ENCODE results near the gene RPH3AL.
"Not testable (repeated sequence)": the region's sequence is repeated elsewhere in the genome, so short reads cannot be mapped to it uniquely, and the experiment has no call there.

RPH3AL gene

GRCh38 chr17:282912-283882 is 69.4 kb downstream of the RPH3AL start:
- FAIRE-seq (no peak), DNase-seq (ENCODE audit: low spot score) (no peak)

GRCh38 chr17:282000-282911 is 70.4 kb downstream of the RPH3AL start:
- no peak for DNase-seq (ENCODE audit: low spot score)
- no peak for FAIRE-seq

- FAIRE-seq (no peak), DNase-seq (ENCODE audit: low spot score) (no peak)
Measured at GRCh38 chr17:281365-281999, 71.1 kb downstream of the RPH3AL start.

- DNase-seq (ENCODE audit: low spot score) (no peak), FAIRE-seq (no peak)
Measured at GRCh38 chr17:280901-281300, 71.7 kb downstream of the RPH3AL start.

- no peak for FAIRE-seq
Measured at GRCh38 chr17:280216-280615, 72.4 kb downstream of the RPH3AL start.

GRCh38 chr17:279776-280175 is 72.8 kb downstream of the RPH3AL start:
- no peak for DNase-seq (ENCODE audit: low spot score)
- no peak for FAIRE-seq

More at GRCh38 chr17:280216-280615, 72.4 kb downstream of the RPH3AL start:
- DNase-seq (ENCODE audit: low spot score): no peak

GRCh38 chr17:279331-279730 is 73.3 kb downstream of the RPH3AL start:
- DNase-seq (ENCODE audit: low spot score) (no peak), FAIRE-seq (no peak)

- FAIRE-seq: no peak
- DNase-seq (ENCODE audit: low spot score): no peak
Measured at GRCh38 chr17:278676-279059, 73.9 kb downstream of the RPH3AL start.

- no peak for DNase-seq (ENCODE audit: low spot score)
- no peak for FAIRE-seq
Measured at GRCh38 chr17:278055-278675, 74.4 kb downstream of the RPH3AL start.

- FAIRE-seq: no peak
- no peak for DNase-seq (ENCODE audit: low spot score)
Measured at GRCh38 chr17:274902-275301, 77.7 kb downstream of the RPH3AL start.

GRCh38 chr17:273981-274832 is 78.4 kb downstream of the RPH3AL start:
- DNase-seq (ENCODE audit: low spot score) (no peak), FAIRE-seq (no peak)

GRCh38 chr17:272856-273255 is 79.8 kb downstream of the RPH3AL start:
- DNase-seq (ENCODE audit: low spot score); FAIRE-seq: not testable (repeated sequence)

GRCh38 chr17:271928-272623 is 80.5 kb downstream of the RPH3AL start:
- FAIRE-seq; DNase-seq (ENCODE audit: low spot score): not testable (repeated sequence)

GRCh38 chr17:269616-270514 is 82.7 kb downstream of the RPH3AL start:
- DNase-seq (ENCODE audit: low spot score): no peak
- FAIRE-seq: no peak

GRCh38 chr17:266701-267667 is 85.6 kb downstream of the RPH3AL start:
- FAIRE-seq: no peak

GRCh38 chr17:266219-266618 is 86.4 kb downstream of the RPH3AL start:
- DNase-seq (ENCODE audit: low spot score) (no peak), FAIRE-seq (no peak)

More at GRCh38 chr17:266701-267667, 85.6 kb downstream of the RPH3AL start:
- no peak for DNase-seq (ENCODE audit: low spot score)

GRCh38 chr17:265718-266117 is 86.9 kb downstream of the RPH3AL start:
- FAIRE-seq: no peak
- no peak for DNase-seq (ENCODE audit: low spot score)

All from urothelium cell line (cell line).